Sigmoid colon (tissue), 4 donors: ENCODE results near the gene PNKD.

Experiments used
- CTCF ChIP-seq, 4 experiments: fragments of 450-650 bp in 3 of 4; fragments of 200-600 bp in 1 of 4; IDR thresholded peaks; one replicate each; pipeline ENCODE4 v1.5.1; 2016 to 2019; ENCODE audit warnings: antibody characterized with exemption in 4 of 4, mild to moderate bottlenecking in 3 of 4, moderate library complexity in 2 of 4
- POLR2A ChIP-seq, 2 donors: fragments of 450-650 bp; IDR thresholded peaks; one replicate each; pipeline ENCODE4 v1.6.1; 2016; ENCODE audit warnings: antibody characterized with exemption in 2 of 2, mild to moderate bottlenecking in 2 of 2, moderate library complexity in 2 of 2
- POLR2AphosphoS5 ChIP-seq, 4 donors: sonication (generic); formaldehyde crosslinking; IDR thresholded peaks; one replicate each; pipeline ENCODE4 v1.6.1; 2017; ENCODE audit warnings: antibody characterized with exemption in 4 of 4

GRCh38 chr2:218368621-218369153 is 98.4 kb downstream of the PNKD start:
- TF ChIP-seq POLR2A (IDR thresholded peaks at IDR 0.05) (no peak), CTCF (IDR thresholded peaks at IDR 0.05) (peak in 1 of 4 experiments; percentile 24), POLR2AphosphoS5 (IDR thresholded peaks at IDR 0.05) (peak; percentile 41 to 66 (median 54))
